Hepatocyte (in vitro differentiated cells): Measurements from ENCODE around the gene UBL4A. TPM values are rescaled to one million over a fixed set of nuclear protein-coding genes. Genes with fewer than 3 reads are reported as not detected.

Experiments used
- DNase-seq: peaks from one replicate; pipeline ENCODE4 v3.0.0-alpha.2; 2016; ENCODE audit warnings: low spot score
- H2AFZ ChIP-seq: fragments of 200-600 bp; sonication (generic); 2 replicates; pipeline ENCODE4 v1.6.0; 2016; ENCODE audit warnings: antibody characterized with exemption, mild to moderate bottlenecking
- H3K27ac ChIP-seq: fragments of 200-600 bp; sonication (generic); 2 replicates; pipeline ENCODE4 v1.5.1; 2016; ENCODE audit warnings: mild to moderate bottlenecking
- H3K27me3 ChIP-seq: fragments of 200-600 bp; sonication (generic); 2 replicates; pipeline ENCODE4 v1.6.1; 2016
- H3K36me3 ChIP-seq: fragments of 200-600 bp; sonication (generic); replicated peaks from 2 replicates; pipeline ENCODE4 v1.5.1; 2016; ENCODE audit warnings: low read depth; ENCODE audit not compliant: insufficient read depth
- H3K4me1 ChIP-seq: fragments of 200-600 bp; sonication (generic); 2 replicates; pipeline ENCODE4 v1.5.1; 2016; ENCODE audit warnings: mild to moderate bottlenecking, moderate library complexity; ENCODE audit not compliant: insufficient read depth
- H3K4me2 ChIP-seq: fragments of 200-600 bp; sonication (generic); 2 replicates; pipeline ENCODE4 v1.6.0; 2016
- H3K4me3 ChIP-seq: fragments of 200-600 bp; sonication (generic); 2 replicates; pipeline ENCODE4 v1.5.1; 2016; ENCODE audit warnings: mild to moderate bottlenecking
- H3K79me2 ChIP-seq: fragments of 200-600 bp; sonication (generic); 2 replicates; pipeline ENCODE4 v1.6.0; 2017; ENCODE audit warnings: mild to moderate bottlenecking
- H3K9me2 ChIP-seq: fragments of 200-600 bp; sonication (generic); replicated peaks from 2 replicates; pipeline ENCODE4 v1.6.0; 2017; ENCODE audit warnings: mild to moderate bottlenecking; ENCODE audit not compliant: insufficient read depth
- H3K9me3 ChIP-seq: fragments of 200-600 bp; sonication (generic); 2 replicates; pipeline ENCODE4 v1.5.1; 2016; ENCODE audit warnings: low read depth, mild to moderate bottlenecking
- H4K20me1 ChIP-seq: fragments of 200-600 bp; sonication (generic); 2 replicates; pipeline ENCODE4 v1.6.0; 2016; ENCODE audit warnings: mild to moderate bottlenecking; ENCODE audit not compliant: insufficient read depth, poor library complexity, severe bottlenecking
- CTCF ChIP-seq: fragments of 200-600 bp; sonication (generic); IDR thresholded peaks from 2 replicates; pipeline ENCODE4 v1.5.1; 2016; ENCODE audit warnings: antibody characterized with exemption, mild to moderate bottlenecking; ENCODE audit not compliant: poor library complexity
- EZH2 ChIP-seq: fragments of 200-600 bp; sonication (generic); IDR thresholded peaks from 2 replicates; pipeline ENCODE4 v1.6.1; 2016; ENCODE audit warnings: antibody characterized with exemption, mild to moderate bottlenecking, borderline replicate concordance
- EZH2phosphoT487 ChIP-seq: fragments of 200-600 bp; sonication (generic); IDR thresholded peaks from one replicate; pipeline ENCODE4 v1.6.1; 2018; ENCODE audit warnings: antibody characterized with exemption, mild to moderate bottlenecking, low read depth, moderate library complexity; ENCODE audit not compliant: unreplicated experiment, severe bottlenecking
- WGBS: methylation state at CpG from one replicate; pipeline ENCODE4 v1.1.6; 2016; ENCODE audit warnings: low lambda C conversion rate; ENCODE audit errors: missing lambda C conversion rate; 5-methylcytosine and 5-hydroxymethylcytosine counted together
- polyA plus RNA-seq: library from polyadenylated mRNA; unstranded; fragments of >200 nt; fragmentation: Nextera tagmentation; extraction: Ambion mirVana; gene quantifications from 2 replicates; pipeline ENCODE4 v1.2.1, GENCODE V29; 2016
- total RNA-seq: library from RNA; depleted of rRNA; stranded (reverse); fragments of >200 nt; gene quantifications from 2 replicates; pipeline ENCODE4 v1.2.3, GENCODE V29; 2014

The UBL4A gene
- total and polyA plus RNA-seq, 2 experiments from 2014 or later: 25.0 to 34.0 TPM

- no peak for DNase-seq
- Histone ChIP-seq H3K27ac (no peak overlapping the region), H3K4me1 (no peaks in the 10 kb centered on the region), H3K9me3 (no peaks in the 10 kb centered on the region), H3K9me2 (no peaks in the 10 kb centered on the region), H3K36me3 (no peaks in the 10 kb centered on the region), H3K4me2 (no peak overlapping the region), H3K27me3 (no peaks in the 10 kb centered on the region), H4K20me1 (no peaks in the 10 kb centered on the region), H2AFZ (no peak overlapping the region), H3K79me2 (no peaks in the 10 kb centered on the region), H3K4me3 (no peak overlapping the region)
- WGBS: 93% methylated on average over 29 of the region's 37 CpGs
- TF ChIP-seq EZH2 (no peak), EZH2phosphoT487 (no peak), CTCF (no peak)
These were observed 20.3 kb upstream of the UBL4A start for GRCh38 chrX:154506483-154507332.

- no peak overlapping the region for H3K4me3 ChIP-seq
These were observed 19.3 kb upstream of the UBL4A start for GRCh38 chrX:154505734-154506133.

GRCh38 chrX:154502989-154503388, 16.6 kb upstream of the UBL4A start:
- DNase-seq: no peak
- Histone ChIP-seq H3K27me3 (no peaks in the 10 kb centered on the region), H3K36me3 (no peaks in the 10 kb centered on the region), H3K4me1 (no peaks in the 10 kb centered on the region), H4K20me1 (no peaks in the 10 kb centered on the region), H3K4me2 (no peak overlapping the region), H3K9me3 (no peaks in the 10 kb centered on the region), H3K9me2 (no peaks in the 10 kb centered on the region), H2AFZ (no peak overlapping the region), H3K79me2 (no peaks in the 10 kb centered on the region), H3K4me3 (no peak overlapping the region), H3K27ac (no peak overlapping the region)
- 91% methylated on average over 3 of the region's 3 CpGs for WGBS
- TF ChIP-seq CTCF: no peak
- no peak for TF ChIP-seq EZH2
- TF ChIP-seq EZH2phosphoT487: no peak

More at GRCh38 chrX:154505734-154506133, 19.3 kb upstream of the UBL4A start:
- no peak overlapping the region for H2AFZ ChIP-seq
- H3K4me2 ChIP-seq: no peak overlapping the region
- H3K27me3 ChIP-seq: no peaks in the 10 kb centered on the region
- no peak for DNase-seq
- no peaks in the 10 kb centered on the region for H3K4me1 ChIP-seq
- H3K9me3 ChIP-seq: no peaks in the 10 kb centered on the region
- no peaks in the 10 kb centered on the region for H3K79me2 ChIP-seq
- no peaks in the 10 kb centered on the region for H3K9me2 ChIP-seq
- H4K20me1 ChIP-seq: no peaks in the 10 kb centered on the region
- H3K27ac ChIP-seq: no peak overlapping the region
- H3K36me3 ChIP-seq: no peaks in the 10 kb centered on the region
- WGBS: 77% methylated on average over 12 of the region's 12 CpGs
- no peak for TF ChIP-seq EZH2phosphoT487
- TF ChIP-seq EZH2: no peak
- TF ChIP-seq CTCF: no peak
